DOHH2 (cell line): ENCODE results near the gene LAMB1.
"Not testable (repeated sequence)": the region's sequence is repeated elsewhere in the genome, so short reads cannot be mapped to it uniquely, and the experiment has no call there.

ENCODE experiments used
- H3F3A ChIP-seq: fragments of 200-600 bp; sonication (generic), shearing (Covaris generic); 2 replicates; pipeline ENCODE4 v1.6.0; 2016; ENCODE audit warnings: antibody characterized with exemption, mild to moderate bottlenecking; ENCODE audit not compliant: control insufficient read depth, insufficient read depth
- H3K27ac ChIP-seq: fragments of 200-600 bp; sonication (generic); 2 replicates; pipeline ENCODE4 v1.5.1; 2014; ENCODE audit warnings: low read depth, mild to moderate bottlenecking, low read length, moderate library complexity
- H3K27me3 ChIP-seq: fragments of 200-600 bp; sonication (generic); 2 replicates; pipeline ENCODE4 v1.6.1; 2014; ENCODE audit warnings: mild to moderate bottlenecking, low read length, mixed read lengths; ENCODE audit not compliant: control insufficient read depth
- H3K36me3 ChIP-seq: fragments of 200-600 bp; sonication (generic); 2 replicates; pipeline ENCODE4 v1.6.1; 2014; ENCODE audit warnings: mild to moderate bottlenecking, low read length, moderate library complexity, mixed read lengths; ENCODE audit not compliant: control insufficient read depth
- H3K4me1 ChIP-seq: fragments of 200-600 bp; sonication (generic); 2 replicates; pipeline ENCODE4 v1.6.1; 2014; ENCODE audit warnings: mild to moderate bottlenecking, low read length, mixed read lengths; ENCODE audit not compliant: control insufficient read depth
- H3K4me2 ChIP-seq: fragments of 200-600 bp; sonication (generic); 2 replicates; pipeline ENCODE4 v1.6.0; 2014; ENCODE audit warnings: mild to moderate bottlenecking, low read length, moderate library complexity
- H3K4me3 ChIP-seq: fragments of 200-600 bp; sonication (generic); 2 replicates; pipeline ENCODE4 v1.5.1; 2014; ENCODE audit warnings: mild to moderate bottlenecking, low read length, mixed read lengths
- H3K79me2 ChIP-seq: fragments of 200-600 bp; sonication (generic); 2 replicates; pipeline ENCODE4 v1.6.1; 2014; ENCODE audit warnings: mild to moderate bottlenecking, low read length, mixed read lengths; ENCODE audit not compliant: control insufficient read depth
- H3K9me2 ChIP-seq: fragments of 200-600 bp; sonication (generic); replicated peaks from 2 replicates; pipeline ENCODE4 v1.6.1; 2014; ENCODE audit warnings: mild to moderate bottlenecking, low read length, mixed read lengths; ENCODE audit not compliant: control insufficient read depth
- H3K9me3 ChIP-seq: fragments of 200-600 bp; sonication (generic); 2 replicates; pipeline ENCODE4 v1.6.1; 2014; ENCODE audit warnings: antibody characterized with exemption, low read length, mixed read lengths; ENCODE audit not compliant: control insufficient read depth, insufficient read depth
- H4K20me1 ChIP-seq: fragments of 200-600 bp; sonication (generic); 2 replicates; pipeline ENCODE4 v1.6.0; 2014; ENCODE audit warnings: low read depth, mild to moderate bottlenecking, antibody characterized with exemption, low read length, moderate library complexity; ENCODE audit not compliant: control insufficient read depth, insufficient read depth
- EZH2phosphoT487 ChIP-seq: fragments of 200-600 bp; sonication (generic); IDR thresholded peaks from 2 replicates; pipeline ENCODE4 v1.6.1; 2017; ENCODE audit warnings: borderline replicate concordance, mild to moderate bottlenecking, antibody characterized with exemption, low read length, moderate library complexity, mixed read lengths
- TF ChIP-seq, protein P1 (sequence below): fragments of 200-600 bp; sonication (generic); IDR thresholded peaks from one replicate; pipeline ENCODE4 v1.5.1; 2014; ENCODE audit warnings: antibody characterized with exemption, mild to moderate bottlenecking, low read depth, low read length; ENCODE audit not compliant: poor library complexity, severe bottlenecking

Gene LAMB1

DNA sequence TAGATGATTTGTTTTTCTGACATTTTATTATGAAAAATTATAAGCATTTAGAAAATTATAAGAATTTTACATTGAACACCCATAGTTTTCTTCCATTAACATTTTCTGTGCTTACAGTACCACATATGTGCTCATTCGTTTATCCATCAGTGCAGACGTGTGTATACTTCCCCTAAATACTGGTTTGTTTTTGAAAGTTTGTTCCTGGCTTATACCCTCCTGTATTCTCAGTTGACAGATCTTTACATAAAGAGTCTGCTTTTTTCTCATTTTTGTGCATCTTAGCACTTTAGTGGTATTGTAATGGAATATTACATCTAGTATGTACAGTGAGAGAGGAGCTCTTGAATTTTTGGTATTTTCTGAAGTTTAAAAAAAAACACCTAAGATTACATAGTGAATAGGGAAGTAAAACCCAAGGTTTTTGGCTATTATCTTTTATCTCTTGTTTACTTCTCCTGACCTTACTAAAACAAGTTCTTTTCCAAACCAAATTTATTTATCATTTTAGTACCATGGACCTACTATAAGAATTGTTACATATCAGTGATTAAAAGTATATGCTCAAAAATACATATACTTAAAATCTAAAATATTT is 103.9 kb downstream of the LAMB1 start:
- Histone ChIP-seq H3K27me3 (no peaks in the 10 kb centered on the region), H3K9me2 (no peaks in the 10 kb centered on the region), H3K9me3 (no peaks in the 10 kb centered on the region), H3K36me3 (peaks cover 83% of the 10 kb centered on the region), H3K27ac (no peak overlapping the region), H3F3A (0 out of 2 replicates have a peak, but pooled peaks cover 2% of the 10 kb centered on the region), H3K79me2 (peaks cover 79% of the 10 kb centered on the region), H3K4me2 (no peak overlapping the region), H3K4me1 (peaks cover 4% of the 10 kb centered on the region), H4K20me1 (no peaks in the 10 kb centered on the region), H3K4me3 (no peak overlapping the region)
- TF ChIP-seq, protein P1, sequence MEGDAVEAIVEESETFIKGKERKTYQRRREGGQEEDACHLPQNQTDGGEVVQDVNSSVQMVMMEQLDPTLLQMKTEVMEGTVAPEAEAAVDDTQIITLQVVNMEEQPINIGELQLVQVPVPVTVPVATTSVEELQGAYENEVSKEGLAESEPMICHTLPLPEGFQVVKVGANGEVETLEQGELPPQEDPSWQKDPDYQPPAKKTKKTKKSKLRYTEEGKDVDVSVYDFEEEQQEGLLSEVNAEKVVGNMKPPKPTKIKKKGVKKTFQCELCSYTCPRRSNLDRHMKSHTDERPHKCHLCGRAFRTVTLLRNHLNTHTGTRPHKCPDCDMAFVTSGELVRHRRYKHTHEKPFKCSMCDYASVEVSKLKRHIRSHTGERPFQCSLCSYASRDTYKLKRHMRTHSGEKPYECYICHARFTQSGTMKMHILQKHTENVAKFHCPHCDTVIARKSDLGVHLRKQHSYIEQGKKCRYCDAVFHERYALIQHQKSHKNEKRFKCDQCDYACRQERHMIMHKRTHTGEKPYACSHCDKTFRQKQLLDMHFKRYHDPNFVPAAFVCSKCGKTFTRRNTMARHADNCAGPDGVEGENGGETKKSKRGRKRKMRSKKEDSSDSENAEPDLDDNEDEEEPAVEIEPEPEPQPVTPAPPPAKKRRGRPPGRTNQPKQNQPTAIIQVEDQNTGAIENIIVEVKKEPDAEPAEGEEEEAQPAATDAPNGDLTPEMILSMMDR: no peak
- TF ChIP-seq EZH2phosphoT487: no peak

- H3K27ac ChIP-seq, H3F3A ChIP-seq, H3K9me3 ChIP-seq, H3K27me3 ChIP-seq, H4K20me1 ChIP-seq, H3K9me2 ChIP-seq: not testable (repeated sequence)
- Histone ChIP-seq H3K4me1 (peaks cover 29% of the 10 kb centered on the region), H3K4me2 (peak overlapping the region; percentile 67), H3K79me2 (peaks cover 65% of the 10 kb centered on the region), H3K36me3 (peaks cover 56% of the 10 kb centered on the region), H3K4me3 (peak overlapping the region; percentile 96)
Observed at GRCh38 chr7:107892367-107892741, 110.6 kb downstream of the LAMB1 start.

DNA sequence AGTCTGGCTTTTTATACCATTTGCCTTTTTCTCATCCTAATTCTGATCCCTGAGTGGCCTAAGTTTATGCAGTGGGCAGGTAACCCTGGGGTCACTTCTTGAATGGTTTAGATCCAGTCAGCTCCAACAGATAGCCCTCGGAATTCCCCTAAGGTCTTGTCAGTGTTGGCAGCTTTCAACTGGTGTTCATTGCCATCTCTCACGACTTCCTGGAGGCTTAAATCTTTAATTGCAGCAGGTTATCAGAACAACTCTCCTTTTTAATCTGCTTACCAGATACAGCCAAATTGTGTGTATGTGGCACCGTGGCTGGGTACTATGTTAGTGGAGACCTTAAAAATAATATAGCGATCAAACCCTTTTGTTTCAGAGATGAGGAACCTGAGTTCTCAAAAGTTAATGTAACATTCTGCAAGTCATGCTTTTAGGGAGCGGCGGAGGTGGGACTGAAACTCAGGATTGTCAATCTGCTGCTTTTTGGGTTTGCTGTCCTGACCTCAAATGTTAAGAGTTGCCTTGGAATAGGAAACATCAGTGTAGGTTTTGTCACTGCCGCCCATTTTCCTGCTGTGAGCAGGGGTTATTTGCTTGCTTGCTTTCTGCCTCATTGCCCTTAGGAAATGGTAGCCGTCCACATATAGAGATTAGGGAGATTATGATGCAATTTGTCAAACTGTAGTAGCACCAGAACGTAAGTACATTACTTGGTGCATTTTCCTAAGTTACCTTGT is 111.2 kb downstream of the LAMB1 start:
- Histone ChIP-seq H3K9me2 (no peaks in the 10 kb centered on the region), H3K27me3 (no peaks in the 10 kb centered on the region), H3K4me3 (peak overlapping the region; percentile 96), H3K27ac (peak overlapping the region; percentile 53), H3F3A (no peaks in the 10 kb centered on the region), H3K4me1 (peaks cover 29% of the 10 kb centered on the region), H3K9me3 (no peaks in the 10 kb centered on the region), H3K4me2 (peak overlapping the region; percentile 67), H3K36me3 (peaks cover 51% of the 10 kb centered on the region), H4K20me1 (0 out of 2 replicates have a peak, but pooled peaks cover 7% of the 10 kb centered on the region), H3K79me2 (peaks cover 60% of the 10 kb centered on the region)
- TF ChIP-seq, protein P1: no peak

DNA sequence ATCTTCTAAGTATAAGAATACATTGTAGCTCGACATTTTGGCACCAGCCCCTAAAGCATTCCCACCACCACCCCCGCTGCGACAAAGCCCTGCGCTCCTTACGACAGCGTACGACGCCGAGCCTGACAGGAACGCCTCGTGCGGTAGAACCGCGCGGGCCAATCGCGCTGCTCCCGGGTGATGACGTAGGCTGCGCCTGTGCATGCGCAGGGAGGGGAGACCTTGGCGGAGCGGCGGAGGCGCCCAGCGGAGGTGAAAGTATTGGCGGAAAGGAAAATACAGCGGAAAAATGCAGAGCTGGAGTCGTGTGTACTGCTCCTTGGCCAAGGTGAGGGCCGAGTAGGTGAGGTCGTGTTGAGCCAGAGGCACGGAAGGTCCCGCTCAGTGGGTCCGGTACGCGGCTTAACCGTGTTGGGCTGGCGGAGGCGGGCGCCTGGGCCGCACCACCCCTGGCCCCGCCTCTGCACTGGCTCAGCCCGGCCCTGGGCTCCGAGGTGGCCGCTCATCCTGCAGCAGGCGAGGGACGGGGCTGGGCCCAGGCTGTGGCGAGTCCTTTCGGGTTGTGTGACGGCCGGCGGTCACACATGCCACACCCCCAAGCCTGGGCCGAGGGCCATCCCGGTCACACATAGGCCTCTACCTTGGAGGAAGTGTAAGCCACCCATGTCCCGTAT is 111.9 kb downstream of the LAMB1 start, which contains the start of gene DLD:
DLD (plus strand) TSS at position 222 of the 674 bp plus-strand sequence; CDS start at position 290, 68 bp downstream.
- Histone ChIP-seq H3K9me2 (no peaks in the 10 kb centered on the region), H3K9me3 (no peaks in the 10 kb centered on the region), H3F3A (no peaks in the 10 kb centered on the region), H3K27me3 (no peaks in the 10 kb centered on the region), H3K4me3 (peak within 1 kb of the TSS; percentile 96), H3K4me2 (peak within 1 kb of the TSS; percentile 67), H3K79me2 (peaks cover 53% of the 10 kb centered on the region), H3K4me1 (peaks cover 29% of the 10 kb centered on the region), H3K27ac (peak within 1 kb of the TSS; percentile 53), H4K20me1 (0 out of 2 replicates have a peak, but pooled peaks cover 7% of the 10 kb centered on the region), H3K36me3 (peaks cover 45% of the 10 kb centered on the region)
- TF ChIP-seq, protein P1: no peak
- no peak for TF ChIP-seq EZH2phosphoT487
